HEK293 (cell line): ENCODE results near the gene TEX9.

Source experiments
- CTCF ChIP-seq: fragments of 450-650 bp; formaldehyde crosslinking; IDR thresholded peaks from 2 replicates; pipeline ENCODE4 v1.5.1; 2016; ENCODE audit warnings: missing biosample characterization, missing genetic modification characterization
- HOXA7 ChIP-seq: sonication (generic); formaldehyde crosslinking; IDR thresholded peaks from 2 replicates; pipeline ENCODE4 v1.8.1; 2022; ENCODE audit warnings: missing genetic modification reagents, borderline replicate concordance
- MYNN ChIP-seq: fragments of 450-650 bp; formaldehyde crosslinking; IDR thresholded peaks from 2 replicates; pipeline ENCODE4 v1.5.1; 2016; ENCODE audit warnings: missing biosample characterization, missing genetic modification characterization, borderline replicate concordance
- SCRT1 ChIP-seq: fragments of 450-650 bp; formaldehyde crosslinking; IDR thresholded peaks from 2 replicates; pipeline ENCODE4 v1.5.1; 2016; ENCODE audit warnings: missing biosample characterization, missing genetic modification characterization, borderline replicate concordance
- ZBTB7A ChIP-seq: fragments of 450-650 bp; formaldehyde crosslinking; IDR thresholded peaks from 2 replicates; pipeline ENCODE4 v1.5.1; 2016; ENCODE audit warnings: low read depth, missing biosample characterization, missing genetic modification characterization
- ZNF138 ChIP-seq: fragments of 450-650 bp; formaldehyde crosslinking; IDR thresholded peaks from 2 replicates; pipeline ENCODE4 v1.5.1; 2016; ENCODE audit warnings: missing biosample characterization, missing genetic modification characterization, borderline replicate concordance
- ZNF645 ChIP-seq: fragments of 450-650 bp; formaldehyde crosslinking; IDR thresholded peaks from 2 replicates; pipeline ENCODE4; 2016; ENCODE audit warnings: missing biosample characterization, missing genetic modification characterization

DNA sequence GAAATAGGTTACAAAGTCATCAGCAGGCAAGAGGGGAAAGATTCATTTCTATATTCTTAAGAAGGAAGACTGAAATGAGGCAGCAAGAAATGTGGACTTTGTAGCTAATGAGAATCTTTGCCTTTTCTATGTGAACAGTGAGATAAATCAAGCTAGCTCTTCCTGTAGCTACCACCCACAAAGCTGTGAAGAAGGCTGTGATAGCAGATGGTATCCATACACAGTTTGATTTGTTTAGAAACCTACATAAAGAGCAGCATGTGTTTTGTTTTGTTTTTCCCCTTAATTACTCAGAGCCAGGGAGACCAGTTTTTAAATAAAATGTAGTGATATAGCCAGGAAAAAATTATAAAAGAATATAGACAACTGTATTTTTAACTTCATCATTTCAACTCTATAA, 45.5 kb downstream of the TEX9 start:
- TF ChIP-seq CTCF (tag by site-specific recombination) = no peak
- TF ChIP-seq HOXA7 (CRISPR knock-in tag) = no peak
- no peak for TF ChIP-seq SCRT1 (tag by site-specific recombination)
- no peak for TF ChIP-seq MYNN (tag by site-specific recombination)
- TF ChIP-seq ZNF645 = no peak
- TF ChIP-seq ZBTB7A (tag by site-specific recombination) = no peak
- TF ChIP-seq ZNF138 (tag by site-specific recombination) = no peak
